Endodermal cell (in vitro differentiated cells): ENCODE results near the gene TPX2. TPM values are rescaled to one million over a fixed set of nuclear protein-coding genes. Genes with fewer than 3 reads are reported as not detected.
A peak's percentile ranks its signal among the peaks of the same experiment; 100 is the strongest.

Experiments
- DNase-seq: peaks from one replicate; pipeline ENCODE4 v3.0.0-alpha.2; 2017
- H3K27ac ChIP-seq: 2 replicates; pipeline ENCODE4 v1.5.1; 2013; ENCODE audit warnings: mild to moderate bottlenecking, low read depth, low read length, moderate library complexity
- H3K27me3 ChIP-seq: 2 replicates; pipeline ENCODE4 v1.6.1; 2013; ENCODE audit warnings: mild to moderate bottlenecking, low read length, moderate library complexity; ENCODE audit not compliant: insufficient read depth, control insufficient read depth, poor library complexity, severe bottlenecking
- H3K36me3 ChIP-seq: 2 replicates; pipeline ENCODE4 v1.7.0; 2013; ENCODE audit warnings: mild to moderate bottlenecking, low read length, moderate library complexity; ENCODE audit not compliant: control insufficient read depth, insufficient read depth
- H3K4me1 ChIP-seq: one replicate; pipeline ENCODE4 v1.7.0; 2013; ENCODE audit warnings: low read length; ENCODE audit not compliant: control insufficient read depth, insufficient read depth
- H3K4me3 ChIP-seq: 2 replicates; pipeline ENCODE4 v1.5.1; 2013; ENCODE audit warnings: mild to moderate bottlenecking, low read length, moderate library complexity
- H3K9ac ChIP-seq: 2 replicates; pipeline ENCODE4 v1.6.1; 2013; ENCODE audit warnings: mild to moderate bottlenecking, low read length, moderate library complexity; ENCODE audit not compliant: poor library complexity, severe bottlenecking; ENCODE audit errors: extremely low read depth
- H3K9me3 ChIP-seq: 2 replicates; pipeline ENCODE4 v1.6.1; 2013; ENCODE audit warnings: mild to moderate bottlenecking, low read length, moderate library complexity; ENCODE audit not compliant: control insufficient read depth
- H3K27ac Mint-ChIP-seq: 2 replicates; pipeline ENCODE4 v1.8.0; 2020; ENCODE audit warnings: mixed read lengths
- H3K27me3 Mint-ChIP-seq: 2 replicates; pipeline ENCODE4 v1.8.0; 2021; ENCODE audit warnings: mild to moderate bottlenecking, mixed read lengths; ENCODE audit not compliant: insufficient read depth
- H3K36me3 Mint-ChIP-seq: 2 replicates; pipeline ENCODE4 v1.8.0; 2020; ENCODE audit warnings: low read depth, mixed read lengths
- H3K4me1 Mint-ChIP-seq: 2 replicates; pipeline ENCODE4 v1.8.0; 2020; ENCODE audit warnings: mixed read lengths
- H3K4me3 Mint-ChIP-seq: 2 replicates; pipeline ENCODE4 v1.8.0; 2020; ENCODE audit warnings: mild to moderate bottlenecking, moderate library complexity, mixed read lengths
- H3K9me3 Mint-ChIP-seq: 2 replicates; pipeline ENCODE4 v1.8.0; 2020; ENCODE audit warnings: mild to moderate bottlenecking, mixed read lengths
- CTCF ChIP-seq: fragments of 200-600 bp; sonication (generic); conservative IDR thresholded peaks from 2 replicates; pipeline ENCODE4 v1.5.0; 2021; ENCODE audit warnings: antibody characterized with exemption, mild to moderate bottlenecking
- WGBS, 2 experiments: methylation state at CpG; one replicate each; pipeline versions ENCODE4 v1.1.5 to v1.1.7; 2013; ENCODE audit warnings: missing lambda C conversion rate in 2 of 2, mixed read lengths in 1 of 2; ENCODE audit not compliant: insufficient coverage in 1 of 2, insufficient read length in 1 of 2; 5-methylcytosine and 5-hydroxymethylcytosine counted together
- total RNA-seq, 2 donors: library from RNA; stranded (reverse); fragmentation: NEBNext Ultra II Directional in 1 of 2; extraction: Animal tissue kit (Norgen Biotek cat#: 25700) in 1 of 2; gene quantifications; 2 replicates in 1 of 2; 3 replicates in 1 of 2; pipeline ENCODE4 v1.2.1, GENCODE V29; 2021

The TPX2 gene
- total RNA-seq, 2 donors from 2014 or later: 108 to 118 TPM

- Histone ChIP-seq H3K36me3 (peaks cover 57% of the 10 kb centered on the region), H3K4me1 (peaks cover 32% of the 10 kb centered on the region), H3K4me3 (no peak overlapping the region), H3K27me3 (no peaks in the 10 kb centered on the region), H3K9me3 (no peaks in the 10 kb centered on the region), H3K27ac (no peak overlapping the region), H3K9ac (no peak overlapping the region)
- Mint-ChIP-seq H3K4me3 (no peak overlapping the region), H3K36me3 (peaks cover 66% of the 10 kb centered on the region), H3K9me3 (no peaks in the 10 kb centered on the region), H3K27ac (peak overlapping the region; percentile 62), H3K4me1 (peaks cover 79% of the 10 kb centered on the region), H3K27me3 (no peaks in the 10 kb centered on the region)
- no peak for DNase-seq
- TF ChIP-seq CTCF: no peak
- 65 to 67% methylated on average over 3 of the region's 3 CpGs for WGBS, 2 experiments
Observed at GRCh38 chr20:31715766-31716165, 23.3 kb upstream of the TPX2 start.

GRCh38 chr20:31716351-31716750, 22.7 kb upstream of the TPX2 start:
- H3K4me1 ChIP-seq: peaks cover 31% of the 10 kb centered on the region
- H3K9me3 ChIP-seq: no peaks in the 10 kb centered on the region
- no peak for DNase-seq
- no peak overlapping the region for H3K27ac ChIP-seq
- TF ChIP-seq CTCF: no peak
- Mint-ChIP-seq H3K4me1 (peaks cover 79% of the 10 kb centered on the region), H3K9me3 (no peaks in the 10 kb centered on the region), H3K4me3 (no peak overlapping the region), H3K27me3 (no peaks in the 10 kb centered on the region), H3K36me3 (peaks cover 71% of the 10 kb centered on the region), H3K27ac (no peak overlapping the region)
- peak overlapping the region; percentile 4 for H3K4me3 ChIP-seq
- H3K9ac ChIP-seq: no peak overlapping the region
- 74 to 100% methylated on average over 1 of the region's 1 CpG for WGBS, 2 experiments
- peaks cover 58% of the 10 kb centered on the region for H3K36me3 ChIP-seq
- H3K27me3 ChIP-seq: no peaks in the 10 kb centered on the region

DNA sequence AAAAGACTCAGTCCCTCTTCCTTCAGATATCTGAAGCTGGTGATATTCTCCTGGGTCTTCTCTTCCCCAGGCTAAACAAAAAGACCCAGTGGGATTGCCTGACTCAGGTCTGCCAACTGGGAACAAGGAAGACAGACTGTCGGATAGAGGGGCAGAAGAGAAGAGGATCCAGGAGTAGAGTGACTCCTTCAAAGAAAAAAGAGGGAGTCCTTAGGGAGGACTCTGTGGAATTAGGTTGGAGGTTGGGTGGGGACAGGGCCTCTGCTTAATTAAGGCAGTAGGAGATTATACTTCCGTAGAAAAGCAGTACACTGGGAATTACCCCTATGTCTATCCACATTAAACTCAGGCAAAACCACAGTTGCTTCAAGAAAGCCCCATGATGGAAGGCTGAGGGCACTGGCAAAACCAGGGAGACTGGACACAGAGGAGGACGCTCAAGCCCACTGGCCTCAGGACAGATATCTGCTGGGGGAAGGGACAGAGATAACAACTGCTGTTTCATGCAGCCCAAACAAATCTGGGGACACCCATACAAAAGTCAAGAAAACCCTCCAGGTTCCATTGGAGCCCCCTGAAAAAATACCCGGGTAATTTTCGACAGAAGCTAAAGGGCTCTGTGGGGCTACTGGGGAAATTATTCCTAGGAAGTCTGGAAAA, 22.1 kb upstream of the TPX2 start:
- Histone ChIP-seq H3K27me3 (no peaks in the 10 kb centered on the region), H3K9ac (no peak overlapping the region), H3K36me3 (peaks cover 61% of the 10 kb centered on the region), H3K27ac (no peak overlapping the region), H3K4me1 (peaks cover 27% of the 10 kb centered on the region), H3K4me3 (peak overlapping the region; percentile 4), H3K9me3 (no peaks in the 10 kb centered on the region)
- no peaks in the 10 kb centered on the region for H3K27me3 Mint-ChIP-seq
- no peaks in the 10 kb centered on the region for H3K9me3 Mint-ChIP-seq
- TF ChIP-seq CTCF: no peak
- 88 to 90% methylated on average over 3 to 5 of the region's 5 CpGs for WGBS, 2 experiments
- H3K4me1 Mint-ChIP-seq: peaks cover 79% of the 10 kb centered on the region
- peak overlapping the region; percentile 6 for H3K4me3 Mint-ChIP-seq
- H3K27ac Mint-ChIP-seq: peak overlapping the region; percentile 46
- peaks cover 75% of the 10 kb centered on the region for H3K36me3 Mint-ChIP-seq
- no peak for DNase-seq
